Neural progenitor cell (in vitro differentiated cells): ENCODE results near the gene CLN5. TPM values are rescaled to one million over a fixed set of nuclear protein-coding genes. Genes with fewer than 3 reads are reported as not detected.

Source experiments
- DNase-seq: peaks from one replicate; pipeline ENCODE4 v3.0.0-alpha.2; 2016; ENCODE audit warnings: low spot score
- H2AFZ ChIP-seq: fragments of 200-600 bp; sonication (generic); replicated peaks from 2 replicates; pipeline ENCODE4 v1.6.1; 2016; ENCODE audit warnings: antibody characterized with exemption
- H3F3A ChIP-seq: fragments of 200-600 bp; sonication (generic); 2 replicates; pipeline ENCODE4 v1.6.1; 2016; ENCODE audit warnings: antibody characterized with exemption, low read depth
- H3K27ac ChIP-seq: fragments of 200-600 bp; sonication (generic); 2 replicates; pipeline ENCODE4 v1.5.1; 2016; ENCODE audit warnings: mild to moderate bottlenecking
- H3K27me3 ChIP-seq: fragments of 200-600 bp; sonication (generic); 2 replicates; pipeline ENCODE4 v1.6.1; 2016; ENCODE audit warnings: mild to moderate bottlenecking, moderate library complexity
- H3K36me3 ChIP-seq: fragments of 200-600 bp; sonication (generic); 2 replicates; pipeline ENCODE4 v1.5.1; 2016
- H3K4me1 ChIP-seq: fragments of 200-600 bp; sonication (generic); 2 replicates; pipeline ENCODE4 v1.6.1; 2016; ENCODE audit warnings: mixed run types
- H3K4me2 ChIP-seq: fragments of 200-600 bp; sonication (generic); 2 replicates; pipeline ENCODE4 v1.6.1; 2016
- H3K4me3 ChIP-seq: fragments of 200-600 bp; sonication (generic); 2 replicates; pipeline ENCODE4 v1.5.1; 2016
- H3K79me2 ChIP-seq: fragments of 200-600 bp; sonication (generic); 2 replicates; pipeline ENCODE4 v1.6.1; 2016; ENCODE audit warnings: low read depth
- H3K9ac ChIP-seq: fragments of 200-600 bp; sonication (generic); 2 replicates; pipeline ENCODE4 v1.6.1; 2016
- H3K9me3 ChIP-seq: fragments of 200-600 bp; sonication (generic); 2 replicates; pipeline ENCODE4 v1.5.1; 2016; ENCODE audit warnings: low read depth
- H4K20me1 ChIP-seq: fragments of 200-600 bp; sonication (generic); 2 replicates; pipeline ENCODE4 v1.6.1; 2016; ENCODE audit warnings: low read depth
- H3K27ac Mint-ChIP-seq: 3 replicates; pipeline ENCODE4 v1.8.0; 2021; ENCODE audit warnings: mixed read lengths
- H3K27me3 Mint-ChIP-seq: 2 replicates; pipeline ENCODE4 v1.8.0; 2022; ENCODE audit warnings: low read depth, mild to moderate bottlenecking, inconsistent platforms, moderate library complexity, mixed read lengths; ENCODE audit not compliant: insufficient read depth
- H3K36me3 Mint-ChIP-seq: 3 replicates; pipeline ENCODE4 v1.8.0; 2021; ENCODE audit warnings: mixed read lengths
- H3K4me1 Mint-ChIP-seq: 3 replicates; pipeline ENCODE4 v1.8.0; 2021; ENCODE audit warnings: mixed read lengths
- H3K4me3 Mint-ChIP-seq: 3 replicates; pipeline ENCODE4 v1.8.0; 2021; ENCODE audit warnings: mild to moderate bottlenecking, moderate library complexity, mixed read lengths
- H3K9me3 Mint-ChIP-seq: 3 replicates; pipeline ENCODE4 v1.8.0; 2020; ENCODE audit warnings: mixed read lengths
- CTCF ChIP-seq: fragments of 200-600 bp; sonication (generic); IDR thresholded peaks from 2 replicates; pipeline ENCODE4 v1.5.1; 2017; ENCODE audit warnings: antibody characterized with exemption, mild to moderate bottlenecking
- EZH2 ChIP-seq: fragments of 200-600 bp; sonication (generic); IDR thresholded peaks from 2 replicates; pipeline ENCODE4 v1.6.1; 2017; ENCODE audit warnings: antibody characterized with exemption, mild to moderate bottlenecking, moderate library complexity
- EZH2phosphoT487 ChIP-seq: fragments of 200-600 bp; sonication (generic); IDR thresholded peaks from 2 replicates; pipeline ENCODE4 v1.6.1; 2017; ENCODE audit warnings: antibody characterized with exemption
- total RNA-seq: library from RNA; depleted of rRNA; stranded (reverse); fragments of >200 nt; gene quantifications from 2 replicates; pipeline ENCODE4 v1.2.3, GENCODE V29; 2015; ENCODE audit warnings: low replicate concordance

Gene CLN5
- total RNA-seq, 1 donor from 2014 or later: 28.5 TPM

DNA sequence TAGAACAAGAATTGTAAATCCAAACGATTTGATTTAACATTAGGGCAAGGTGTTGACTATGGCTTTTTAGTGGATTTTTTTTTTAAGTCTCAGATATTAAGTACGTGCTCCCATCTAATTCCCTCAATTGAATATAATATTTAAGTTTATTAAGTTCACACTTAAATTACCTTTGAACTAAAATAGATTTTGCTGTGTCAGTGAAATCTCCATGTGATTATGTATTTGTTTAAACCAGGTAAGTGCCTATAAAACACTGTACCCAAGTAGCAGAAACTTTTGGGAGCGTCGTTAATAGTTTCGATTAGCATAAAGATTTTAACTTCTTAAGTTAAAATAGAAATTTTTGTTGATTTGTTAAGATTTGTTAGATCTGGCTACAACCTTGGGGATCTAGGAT is 1.6 kb downstream of the CLN5 start:
- no peaks in the 10 kb centered on the region for H3K36me3 ChIP-seq
- H3K4me1 ChIP-seq: peaks cover 8% of the 10 kb centered on the region
- no peaks in the 10 kb centered on the region for H3K27me3 ChIP-seq
- H4K20me1 ChIP-seq: no peaks in the 10 kb centered on the region
- peak overlapping the region; percentile 98 for H3K4me3 Mint-ChIP-seq
- peak overlapping the region; percentile 83 for H3K4me3 ChIP-seq
- H3K27ac ChIP-seq: no peak overlapping the region
- peaks cover 7% of the 10 kb centered on the region for H3F3A ChIP-seq
- peaks cover 3% of the 10 kb centered on the region for H3K27me3 Mint-ChIP-seq
- peak overlapping the region; percentile 94 for H3K4me2 ChIP-seq
- no peak overlapping the region for H3K9ac ChIP-seq
- H3K79me2 ChIP-seq: peaks cover 22% of the 10 kb centered on the region
- H3K9me3 ChIP-seq: no peaks in the 10 kb centered on the region
- H3K9me3 Mint-ChIP-seq: no peaks in the 10 kb centered on the region
- H3K36me3 Mint-ChIP-seq: peaks cover 18% of the 10 kb centered on the region
- no peak overlapping the region for H2AFZ ChIP-seq
- DNase-seq: no peak
- TF ChIP-seq CTCF (no peak), EZH2 (no peak), EZH2phosphoT487 (no peak)
- no peak overlapping the region for H3K27ac Mint-ChIP-seq
- H3K4me1 Mint-ChIP-seq: peaks cover 17% of the 10 kb centered on the region

- no peak overlapping the region for H3K4me2 ChIP-seq
- H3K27me3 ChIP-seq: no peaks in the 10 kb centered on the region
- no peak overlapping the region for H3K27ac Mint-ChIP-seq
- peaks cover 17% of the 10 kb centered on the region for H3K4me1 Mint-ChIP-seq
- DNase-seq: no peak
- peak overlapping the region; percentile 20 for H3K4me3 Mint-ChIP-seq
- peaks cover 8% of the 10 kb centered on the region for H3K4me1 ChIP-seq
- no peak for TF ChIP-seq CTCF
- TF ChIP-seq EZH2phosphoT487: no peak
- no peak for TF ChIP-seq EZH2
- peaks cover 7% of the 10 kb centered on the region for H3F3A ChIP-seq
- H3K27me3 Mint-ChIP-seq: peaks cover 3% of the 10 kb centered on the region
- no peaks in the 10 kb centered on the region for H3K9me3 Mint-ChIP-seq
- peaks cover 18% of the 10 kb centered on the region for H3K36me3 Mint-ChIP-seq
- no peak overlapping the region for H2AFZ ChIP-seq
- H3K4me3 ChIP-seq: no peak overlapping the region
- peaks cover 22% of the 10 kb centered on the region for H3K79me2 ChIP-seq
- H3K9ac ChIP-seq: no peak overlapping the region
- no peaks in the 10 kb centered on the region for H3K36me3 ChIP-seq
- no peak overlapping the region for H3K27ac ChIP-seq
- no peaks in the 10 kb centered on the region for H3K9me3 ChIP-seq
- no peaks in the 10 kb centered on the region for H4K20me1 ChIP-seq
Observed at GRCh38 chr13:76994281-76994680, 2.4 kb downstream of the CLN5 start.

GRCh38 chr13:77000475-77000874 is 8.6 kb downstream of the CLN5 start:
- peaks cover 5% of the 10 kb centered on the region for H4K20me1 ChIP-seq
- TF ChIP-seq EZH2: no peak
- TF ChIP-seq EZH2phosphoT487: no peak
- no peak for TF ChIP-seq CTCF
- no peak overlapping the region for H3K9ac ChIP-seq
- no peak for DNase-seq
- Mint-ChIP-seq H3K27ac (no peak overlapping the region), H3K36me3 (peaks cover 22% of the 10 kb centered on the region), H3K4me1 (no peaks in the 10 kb centered on the region), H3K9me3 (no peaks in the 10 kb centered on the region), H3K27me3 (no peaks in the 10 kb centered on the region), H3K4me3 (no peak overlapping the region)
- H3K4me2 ChIP-seq: no peak overlapping the region
- no peaks in the 10 kb centered on the region for H3K36me3 ChIP-seq
- H3K9me3 ChIP-seq: no peaks in the 10 kb centered on the region
- no peaks in the 10 kb centered on the region for H3K4me1 ChIP-seq
- H2AFZ ChIP-seq: no peak overlapping the region
- H3K27ac ChIP-seq: no peak overlapping the region
- no peaks in the 10 kb centered on the region for H3K27me3 ChIP-seq
- peaks cover 18% of the 10 kb centered on the region for H3F3A ChIP-seq
- H3K4me3 ChIP-seq: no peak overlapping the region
- peaks cover 5% of the 10 kb centered on the region for H3K79me2 ChIP-seq
